Measurements from ENCODE around the gene CFAP44. TPM values are rescaled to one million over a fixed set of nuclear protein-coding genes. Genes with fewer than 3 reads are reported as not detected.
A peak's percentile ranks its signal among the peaks of the same experiment; 100 is the strongest.

CFAP44 gene
- polyA plus RNA-seq, 1 donor (not counting 4 experiments of a cell fraction or from before 2014, with no cell fraction given) = 1.8 TPM

GRCh38 chr3:113428581-113428980 is 12.7 kb downstream of the CFAP44 start:
- Histone ChIP-seq H3K4me2 (ENCODE audit: control insufficient read depth, extremely low read depth, insufficient read depth, low read depth, low read length) (no peak overlapping the region), H4K20me1 (ENCODE audit: control insufficient read depth, extremely low read depth, insufficient read depth, low read length) (no peaks in the 10 kb centered on the region)

GRCh38 chr3:113423699-113424098 is 17.6 kb downstream of the CFAP44 start:
- Histone ChIP-seq H3K4me2 (ENCODE audit: control insufficient read depth, extremely low read depth, insufficient read depth, low read depth, low read length) (no peak overlapping the region), H3K36me3 (ENCODE audit: control insufficient read depth in 2 of 2, extremely low read depth in 1 of 2, insufficient read depth in 2 of 2, low read length in 2 of 2) (no peaks in the 10 kb centered on the region), H3K27me3 (ENCODE audit: control insufficient read depth, extremely low read depth, insufficient read depth, low read length) (no peaks in the 10 kb centered on the region), H3K4me1 (ENCODE audit: control insufficient read depth, extremely low read depth, insufficient read depth, low read length) (peaks cover 4% of the 10 kb centered on the region), H3K27ac (ENCODE audit: control insufficient read depth, insufficient read depth, low read length) (no peak overlapping the region), H3K9ac (ENCODE audit: control insufficient read depth, extremely low read depth, insufficient read depth, low read length) (no peak overlapping the region), H4K20me1 (ENCODE audit: control insufficient read depth, extremely low read depth, insufficient read depth, low read length) (no peaks in the 10 kb centered on the region), H2AFZ (ENCODE audit: control insufficient read depth, low read length) (no peak overlapping the region), H3K4me3 (ENCODE audit: control insufficient read depth in 2 of 3, extremely low read depth in 1 of 3, insufficient read depth in 2 of 3, low read depth in 1 of 3, low read length in 3 of 3) (no peak overlapping the region), H3K9me1 (ENCODE audit: control insufficient read depth, extremely low read depth, insufficient read depth, low read length) (no peaks in the 10 kb centered on the region), H3K9me3 (ENCODE audit: control insufficient read depth, low read depth, low read length) (no peaks in the 10 kb centered on the region), H3K79me2 (ENCODE audit: control insufficient read depth, insufficient read depth, low read length) (no peaks in the 10 kb centered on the region)
- no peak for FAIRE-seq
- no peak for TF ChIP-seq EZH2 (IDR thresholded peaks at IDR 0.05; ENCODE audit: low read length)
- TF ChIP-seq CTCF (optimal IDR thresholded peaks at IDR 0.05 in 1 of 3, IDR thresholded peaks at IDR 0.05 in 1 of 3, conservative IDR thresholded peaks at IDR 0.05 in 1 of 3; ENCODE audit: extremely low read depth in 1 of 3, insufficient read depth in 2 of 3, low read length in 3 of 3) = no peak
- no peak for DNase-seq (ENCODE audit: low read depth, low spot score)
- dilution Hi-C loops (cut with MboI; ENCODE audit: extremely low pct_ligation_motif_present, low sequenced_read_pairs) = no loop called here

More at GRCh38 chr3:113428581-113428980, 12.7 kb downstream of the CFAP44 start:
- H3K9me1 ChIP-seq (ENCODE audit: control insufficient read depth, extremely low read depth, insufficient read depth, low read length) = no peaks in the 10 kb centered on the region
- no peak overlapping the region for H3K27ac ChIP-seq (ENCODE audit: control insufficient read depth, insufficient read depth, low read length)
- H3K9ac ChIP-seq (ENCODE audit: control insufficient read depth, extremely low read depth, insufficient read depth, low read length) = no peak overlapping the region
- H3K36me3 ChIP-seq (ENCODE audit: control insufficient read depth in 2 of 2, extremely low read depth in 1 of 2, insufficient read depth in 2 of 2, low read length in 2 of 2) = no peaks in the 10 kb centered on the region
- FAIRE-seq (peak; percentile 85), DNase-seq (ENCODE audit: low read depth, low spot score) (no peak)
- no peaks in the 10 kb centered on the region for H3K79me2 ChIP-seq (ENCODE audit: control insufficient read depth, insufficient read depth, low read length)
- no peaks in the 10 kb centered on the region for H3K9me3 ChIP-seq (ENCODE audit: control insufficient read depth, low read depth, low read length)
- no peak overlapping the region for H3K4me3 ChIP-seq (ENCODE audit: control insufficient read depth in 2 of 3, extremely low read depth in 1 of 3, insufficient read depth in 2 of 3, low read depth in 1 of 3, low read length in 3 of 3)
- peaks cover 4% of the 10 kb centered on the region for H3K4me1 ChIP-seq (ENCODE audit: control insufficient read depth, extremely low read depth, insufficient read depth, low read length)
- H3K27me3 ChIP-seq (ENCODE audit: control insufficient read depth, extremely low read depth, insufficient read depth, low read length) = no peaks in the 10 kb centered on the region
- dilution Hi-C loops (cut with MboI; ENCODE audit: extremely low pct_ligation_motif_present, low sequenced_read_pairs) = no loop called here
- no peak overlapping the region for H2AFZ ChIP-seq (ENCODE audit: control insufficient read depth, low read length)
- TF ChIP-seq EZH2 (IDR thresholded peaks at IDR 0.05; ENCODE audit: low read length) (no peak), CTCF (optimal IDR thresholded peaks at IDR 0.05 in 1 of 3, IDR thresholded peaks at IDR 0.05 in 1 of 3, conservative IDR thresholded peaks at IDR 0.05 in 1 of 3; ENCODE audit: extremely low read depth in 1 of 3, insufficient read depth in 2 of 3, low read length in 3 of 3) (no peak)
